Heart left ventricle (tissue), 16 donors: ENCODE measurements around the gene SORCS2. TPM values are rescaled to one million over a fixed set of nuclear protein-coding genes. Genes with fewer than 3 reads are reported as not detected.

Experiments used
- ATAC-seq, 4 donors: fragments of 200-7000 bp; cut with Tn5 transposase; one replicate each; pipeline ENCODE4 v1.9.1; 2020 to 2022; ENCODE audit warnings: moderate library complexity in 4 of 4, mild to moderate bottlenecking in 3 of 4, moderate number of reproducible peaks in 1 of 4
- DNase-seq, 5 donors: peaks; one replicate each; pipeline ENCODE4 v3.0.0-alpha.2; 2020
- H3K27ac ChIP-seq, 12 donors: fragments of 200-600 bp; sonication (generic) in 4 of 12; one replicate each; pipeline versions ENCODE4 v1.5.0 to v1.8.0; 2016 to 2022; ENCODE audit warnings: mild to moderate bottlenecking in 2 of 12
- H3K27me3 ChIP-seq, 9 donors: fragments of 200-600 bp; sonication (generic) in 2 of 9; one replicate each; pipeline versions ENCODE4 v1.5.1 to v1.8.0; 2016 to 2022; ENCODE audit warnings: mild to moderate bottlenecking in 3 of 9
- H3K36me3 ChIP-seq, 9 donors: fragments of 200-600 bp; sonication (generic) in 2 of 9; one replicate each; pipeline versions ENCODE4 v1.5.0 to v1.8.0; 2018 to 2022; ENCODE audit warnings: mild to moderate bottlenecking in 2 of 9
- H3K4me1 ChIP-seq, 12 donors: fragments of 200-600 bp; sonication (generic) in 4 of 12; one replicate each; pipeline versions ENCODE4 v1.5.0 to v1.8.0; 2016 to 2022; ENCODE audit warnings: mild to moderate bottlenecking in 3 of 12
- H3K4me3 ChIP-seq, 12 donors: fragments of 200-600 bp; sonication (generic) in 4 of 12; one replicate each; pipeline versions ENCODE4 v1.5.0 to v1.8.0; 2017 to 2022; ENCODE audit warnings: mild to moderate bottlenecking in 9 of 12, moderate library complexity in 4 of 12
- H3K9me3 ChIP-seq, 12 donors: fragments of 200-600 bp; sonication (generic) in 4 of 12; one replicate each; pipeline versions ENCODE4 v1.5.0 to v1.8.0; 2016 to 2022; ENCODE audit warnings: mild to moderate bottlenecking in 1 of 12
- CTCF ChIP-seq, 12 donors: fragments of 200-600 bp; sonication (generic) in 4 of 12; IDR thresholded peaks; one replicate each; pipeline versions ENCODE4 v1.5.0 to v1.8.0; 2018 to 2022; ENCODE audit warnings: antibody characterized with exemption in 12 of 12, mild to moderate bottlenecking in 5 of 12
- POLR2A ChIP-seq, 2 donors: fragments of 450-650 bp; IDR thresholded peaks; one replicate each; pipeline ENCODE4 v1.6.1; 2017; ENCODE audit warnings: antibody characterized with exemption in 2 of 2, mild to moderate bottlenecking in 2 of 2, moderate library complexity in 2 of 2
- WGBS, 4 donors: extraction: QIAGEN DNeasy Blood & Tissue Kit in 2 of 4; methylation state at CpG; one replicate each; pipeline versions ENCODE4 v1.1.5 to v1.1.7; 2013 to 2018; 5-methylcytosine and 5-hydroxymethylcytosine counted together
- intact Hi-C, 10 donors: fragments of 100-400 bp; cut with DNase I; formaldehyde crosslinking; loops; one replicate each; pipeline versions ENCODE4 v1.11.1 to v1.14.2; 2022
- polyA plus RNA-seq, 2 donors: library from polyadenylated mRNA; stranded (reverse); fragments of 200-250 nt; gene quantifications; one replicate each; pipeline ENCODE4 v1.2.3, GENCODE V29; 2013
- total RNA-seq, 9 donors: library from RNA; depleted of rRNA in 2 of 9; stranded (reverse); fragments of >200 nt in 2 of 9; fragmentation: NEBNext Ultra II Directional in 3 of 9; extraction: Animal tissue kit (Norgen Biotek cat#: 25700) in 3 of 9; gene quantifications; one replicate each; pipeline versions ENCODE4 v1.1.0 to v1.2.4, GENCODE V29; 2016 to 2023
- donor health status: ischemic (EF 13 %, LVEDD 7.1; RV severe dilation, severe dysfunction).
- donor health status: healthy with polysubstance abuse.
- donor health status: DM: no; HTN: yes; CAD: no.
- donor health status: DM: no; HTN: no; CAD: no.
- donor health status: ischemic (EF 25% LVEDD 6.9; RV normal size, moderate dysfunction).
- donor health status: ischemic (EF 25% LVEDD 5.7; RV mildly dilated, moderate dysfunction).
- donor health status: healthy.
- donor health status: DM: yes; HTN: yes; CAD: no.
- donor health status: ischemic (EF 35%, LVEDD 5.7; RV mildly dilated, moderate dysfunction).
- donor health status: nonischemic (EF 11% LVEDD 7.7; RV severe dilation, severe dysfunction).
- donor health status: DM: yes; HTN: yes; CAD: no.
- donor health status: PGD.
- donor health status: ischemic (EF 29% LVEDD 5.4; RV normal size, mild dysfunction).
- donor health status: nonischemic (EF 23%, LVEDD 6.1; RV moderate dilation, normal function).

SORCS2 gene
- total and polyA plus RNA-seq, 11 donors: 0.28 to 5.5 (median 2.4) TPM

GRCh38 chr4:7652451-7652881 is 460.1 kb downstream of the SORCS2 start:
- peaks cover 0 to 59% (median 0%) of the 10 kb centered on the region in 12 donors for H3K4me1 ChIP-seq
- ATAC-seq (no peak), DNase-seq (no peak)
- H3K36me3 ChIP-seq: no peaks in the 10 kb centered on the region
- intact Hi-C loops: no loop called here
- H3K27ac ChIP-seq: peak overlapping the region in 1 of 12 donors; percentile 20
- no peaks in the 10 kb centered on the region for H3K9me3 ChIP-seq
- TF ChIP-seq CTCF (IDR thresholded peaks at IDR 0.05) (no peak), POLR2A (IDR thresholded peaks at IDR 0.05) (no peak)
- peak overlapping the region in 1 of 12 donors; percentile 41 for H3K4me3 ChIP-seq
- WGBS, 4 donors: 73 to 86% (median 84%) methylated on average over 8 of the region's 8 CpGs
- H3K27me3 ChIP-seq: peaks cover 0 to 39% (median 3%) of the 10 kb centered on the region in 9 donors

DNA sequence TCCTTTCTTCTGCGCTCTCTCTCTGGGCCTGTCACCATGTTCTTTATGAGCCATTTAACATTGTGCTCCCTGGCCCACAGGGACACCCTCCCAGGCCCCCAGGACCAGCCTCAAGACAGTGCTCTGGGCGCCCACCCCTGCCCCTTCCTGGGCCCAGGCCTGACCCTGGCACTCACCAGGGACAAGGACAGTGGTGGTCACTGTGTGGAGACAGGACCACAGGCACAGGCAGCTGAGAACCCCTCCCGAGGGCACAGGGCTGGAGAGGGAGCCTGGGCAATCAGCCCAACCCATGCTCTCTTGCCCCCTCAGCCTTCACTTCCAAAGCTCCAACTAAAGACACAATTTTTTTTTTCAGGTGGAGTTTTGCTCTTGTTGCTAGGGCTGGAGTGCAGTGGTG is 460.6 kb downstream of the SORCS2 start:
- peak overlapping the region in 1 of 12 donors; percentile 41 for H3K4me3 ChIP-seq
- DNase-seq: no peak

DNA sequence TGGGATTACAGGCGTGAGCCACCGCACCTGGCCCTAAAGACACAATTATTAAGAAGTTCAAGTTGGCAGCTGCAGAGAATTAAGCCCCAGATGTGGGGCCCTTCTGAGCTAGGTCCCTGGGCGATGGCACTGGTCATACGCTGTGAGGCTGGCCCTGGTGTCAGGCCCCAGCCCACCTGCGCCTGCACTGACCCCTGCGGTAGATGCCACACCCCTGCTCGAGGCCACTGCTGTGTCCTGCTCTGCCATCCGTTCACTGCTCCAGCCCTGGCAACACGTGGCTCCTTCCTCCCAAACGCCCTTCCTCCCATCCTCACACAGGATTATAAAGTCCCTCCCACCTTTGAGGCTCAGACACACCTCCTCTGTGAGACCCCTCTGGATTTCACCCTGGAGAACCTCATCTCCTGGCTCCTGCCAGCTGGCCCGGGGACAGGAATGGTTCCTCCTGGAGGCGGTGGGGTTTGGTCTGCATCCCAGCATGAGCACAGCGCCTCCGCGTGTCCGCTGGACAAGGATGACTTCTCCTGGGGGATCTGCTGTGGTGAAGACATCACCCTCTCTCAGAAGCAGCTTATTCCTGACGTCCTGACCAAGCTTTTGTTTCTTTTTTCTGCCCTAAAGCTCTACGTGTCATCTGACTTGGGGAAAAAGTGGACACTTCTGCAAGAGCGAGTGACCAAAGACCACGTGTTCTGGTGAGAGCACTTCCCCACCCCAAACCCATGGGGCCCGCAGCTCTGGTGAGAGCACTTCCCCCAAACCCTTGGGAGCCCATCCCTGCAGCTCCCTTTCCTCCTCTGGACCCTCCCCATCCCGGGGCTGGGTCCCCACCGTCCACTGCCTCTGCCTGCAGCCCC is 461.4 kb downstream of the SORCS2 start:
- 65 to 75% (median 69%) methylated on average over 21 to 23 of the region's 23 CpGs for WGBS, 4 donors
- peak in 3 of 4 donors; percentile 25 to 42 (median 27) for ATAC-seq
- TF ChIP-seq POLR2A (IDR thresholded peaks at IDR 0.05) (no peak), CTCF (IDR thresholded peaks at IDR 0.05) (peak in 2 of 12 donors; percentile 7 to 18)
- Histone ChIP-seq H3K9me3 (no peaks in the 10 kb centered on the region), H3K27ac (peak overlapping the region in 1 of 12 donors; percentile 77), H3K4me1 (peaks cover 0 to 49% (median 0%) of the 10 kb centered on the region in 12 donors), H3K27me3 (peaks cover 0 to 39% (median 3%) of the 10 kb centered on the region in 9 donors), H3K36me3 (no peaks in the 10 kb centered on the region), H3K4me3 (peak overlapping the region in 1 of 12 donors; percentile 41)
- DNase-seq: peak in 1 of 5 donors; percentile 27
- intact Hi-C loops: no loop called here

More for the DNA sequence above, 460.6 kb downstream of the SORCS2 start:
- no peaks in the 10 kb centered on the region for H3K36me3 ChIP-seq
- 88 to 92% (median 90%) methylated on average over 1 to 3 of the region's 3 CpGs for WGBS, 4 donors
- H3K9me3 ChIP-seq: no peaks in the 10 kb centered on the region
- intact Hi-C loops: no loop called here
- H3K4me1 ChIP-seq: peaks cover 0 to 56% (median 0%) of the 10 kb centered on the region in 12 donors
- ATAC-seq: no peak
- H3K27ac ChIP-seq: peak overlapping the region in 1 of 12 donors; percentile 77
- peaks cover 0 to 39% (median 3%) of the 10 kb centered on the region in 9 donors for H3K27me3 ChIP-seq
- TF ChIP-seq CTCF (IDR thresholded peaks at IDR 0.05): no peak
- TF ChIP-seq POLR2A (IDR thresholded peaks at IDR 0.05): no peak
